GM12874 (cell line): ENCODE measurements around the gene ANKRD33.

ENCODE experiments used
- CTCF ChIP-seq: IDR thresholded peaks from 2 replicates; pipeline ENCODE4 v1.5.1; 2011; ENCODE audit warnings: low read depth, mild to moderate bottlenecking, control low read depth, low read length, moderate library complexity; ENCODE audit not compliant: insufficient read depth

ANKRD33 gene

GRCh38 chr12:51895378-51896135 lies 7.7 kb downstream of the ANKRD33 start:
- no peak for TF ChIP-seq CTCF

GRCh38 chr12:51896236-51896635 lies 8.3 kb downstream of the ANKRD33 start:
- TF ChIP-seq CTCF = no peak

GRCh38 chr12:51897181-51897580 lies 9.3 kb downstream of the ANKRD33 start:
- no peak for TF ChIP-seq CTCF

- no peak for TF ChIP-seq CTCF
Measured at GRCh38 chr12:51898506-51898905, 10.6 kb downstream of the ANKRD33 start.

- no peak for TF ChIP-seq CTCF
Measured at GRCh38 chr12:51898937-51899336, 11.0 kb downstream of the ANKRD33 start.

- no peak for TF ChIP-seq CTCF
Measured at GRCh38 chr12:51900323-51900889, 12.5 kb downstream of the ANKRD33 start.

GRCh38 chr12:51901121-51901817 lies 13.4 kb downstream of the ANKRD33 start:
- TF ChIP-seq CTCF = no peak
